BE2C (cell line): ENCODE data around the gene SLC44A1.

ENCODE experiments used
- DNase-seq: peaks from one replicate; pipeline ENCODE4 v3.0.0-alpha.2; 2020
- H3K27me3 ChIP-seq: fragments of 250-450 bp; sonication (Bioruptor Pico); 2 replicates; pipeline ENCODE4 v1.5.1; 2020; ENCODE audit warnings: mild to moderate bottlenecking
- H3K36me3 ChIP-seq: fragments of 250-450 bp; sonication (Bioruptor Pico); 2 replicates; pipeline ENCODE4 v1.5.1; 2020; ENCODE audit warnings: mild to moderate bottlenecking
- H3K4me1 ChIP-seq: fragments of 250-450 bp; sonication (Bioruptor Pico); 2 replicates; pipeline ENCODE4 v1.5.1; 2020
- H3K4me3 ChIP-seq: 2 replicates; pipeline ENCODE4 v1.5.1; 2011; ENCODE audit warnings: low read depth, low read length
- H3K9me3 ChIP-seq: fragments of 250-450 bp; sonication (Bioruptor Pico); 2 replicates; pipeline ENCODE4 v1.5.1; 2020
- TF ChIP-seq, protein P1 (sequence below): IDR thresholded peaks from 2 replicates; pipeline ENCODE4 v1.5.1; 2012; ENCODE audit warnings: mild to moderate bottlenecking, low read depth, low read length

The SLC44A1 gene

DNA sequence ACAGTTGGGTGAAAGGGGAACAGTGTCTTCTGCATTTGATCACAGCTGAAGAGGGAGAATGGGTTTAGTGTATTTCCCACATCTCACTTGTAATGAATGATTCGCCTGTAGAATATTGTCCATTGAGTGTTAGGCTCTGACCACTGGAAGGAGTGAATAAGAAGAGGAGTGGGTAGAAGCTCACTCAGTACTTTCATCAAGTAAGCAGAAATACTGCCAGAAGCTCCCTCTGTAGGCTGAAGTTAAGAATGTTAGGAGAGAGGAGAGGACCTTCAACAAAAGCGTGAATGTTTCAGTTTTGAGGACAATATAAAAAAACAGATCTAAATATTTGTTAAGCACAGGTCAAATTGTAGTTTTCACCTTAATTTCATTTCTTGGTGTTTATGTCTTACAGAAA lies 230.9 kb downstream of the SLC44A1 start:
- no peak for DNase-seq
- TF ChIP-seq, protein P1, sequence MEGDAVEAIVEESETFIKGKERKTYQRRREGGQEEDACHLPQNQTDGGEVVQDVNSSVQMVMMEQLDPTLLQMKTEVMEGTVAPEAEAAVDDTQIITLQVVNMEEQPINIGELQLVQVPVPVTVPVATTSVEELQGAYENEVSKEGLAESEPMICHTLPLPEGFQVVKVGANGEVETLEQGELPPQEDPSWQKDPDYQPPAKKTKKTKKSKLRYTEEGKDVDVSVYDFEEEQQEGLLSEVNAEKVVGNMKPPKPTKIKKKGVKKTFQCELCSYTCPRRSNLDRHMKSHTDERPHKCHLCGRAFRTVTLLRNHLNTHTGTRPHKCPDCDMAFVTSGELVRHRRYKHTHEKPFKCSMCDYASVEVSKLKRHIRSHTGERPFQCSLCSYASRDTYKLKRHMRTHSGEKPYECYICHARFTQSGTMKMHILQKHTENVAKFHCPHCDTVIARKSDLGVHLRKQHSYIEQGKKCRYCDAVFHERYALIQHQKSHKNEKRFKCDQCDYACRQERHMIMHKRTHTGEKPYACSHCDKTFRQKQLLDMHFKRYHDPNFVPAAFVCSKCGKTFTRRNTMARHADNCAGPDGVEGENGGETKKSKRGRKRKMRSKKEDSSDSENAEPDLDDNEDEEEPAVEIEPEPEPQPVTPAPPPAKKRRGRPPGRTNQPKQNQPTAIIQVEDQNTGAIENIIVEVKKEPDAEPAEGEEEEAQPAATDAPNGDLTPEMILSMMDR: peak; percentile 51
- no peaks in the 10 kb centered on the region for H3K9me3 ChIP-seq
- H3K27me3 ChIP-seq: no peaks in the 10 kb centered on the region
- H3K36me3 ChIP-seq: peaks cover 6% of the 10 kb centered on the region; the same call in 1 of the 2 replicates
- H3K4me1 ChIP-seq: no peaks in the 10 kb centered on the region
- no peak overlapping the region for H3K4me3 ChIP-seq

DNA sequence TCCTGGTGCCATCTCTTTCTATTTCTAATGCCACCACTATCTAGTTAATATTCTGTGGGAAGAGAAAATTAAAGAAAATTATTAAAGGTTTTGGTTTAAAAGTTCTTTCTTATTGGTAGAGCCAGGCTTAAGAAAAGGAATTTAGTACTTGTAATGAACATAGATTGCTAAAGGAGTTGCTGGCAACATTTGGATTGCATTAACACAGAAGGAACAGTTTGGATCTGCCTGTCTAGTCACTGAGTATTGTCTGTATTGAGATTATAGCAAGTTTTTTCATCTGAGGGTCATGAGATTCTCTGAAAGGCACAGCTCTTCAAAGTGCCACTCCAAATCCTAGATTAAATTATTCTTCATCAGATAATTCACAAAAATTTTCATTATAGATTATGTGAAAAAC lies 235.4 kb downstream of the SLC44A1 start:
- no peak overlapping the region for H3K4me3 ChIP-seq
- no peaks in the 10 kb centered on the region for H3K4me1 ChIP-seq
- H3K27me3 ChIP-seq: no peaks in the 10 kb centered on the region
- TF ChIP-seq, protein P1: no peak
- H3K9me3 ChIP-seq: no peaks in the 10 kb centered on the region
- no peak for DNase-seq
- no peaks in the 10 kb centered on the region; the same call in 1 of the 2 replicates for H3K36me3 ChIP-seq

DNA sequence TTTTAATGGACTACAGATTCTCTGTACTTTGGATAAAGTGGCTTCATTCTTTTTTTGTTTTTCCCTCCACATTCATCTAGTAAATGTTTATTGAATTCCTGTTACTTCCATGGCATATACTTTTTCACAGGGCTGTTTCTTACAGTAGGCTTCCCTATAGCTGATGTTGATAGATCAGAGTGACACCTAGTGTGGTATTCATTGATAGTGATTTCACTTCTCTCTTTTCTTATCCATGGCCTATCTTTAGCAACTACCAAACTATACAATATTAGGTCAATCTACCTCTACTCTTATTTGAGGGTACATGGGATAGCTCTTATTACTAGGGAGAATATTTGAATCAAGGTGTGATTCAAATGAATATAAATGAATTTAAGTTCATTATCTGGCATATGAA lies 239.2 kb downstream of the SLC44A1 start:
- TF ChIP-seq, protein P1: no peak
- Histone ChIP-seq H3K4me1 (no peaks in the 10 kb centered on the region), H3K36me3 (no peaks in the 10 kb centered on the region; the same call in 1 of the 2 replicates), H3K4me3 (no peak overlapping the region), H3K9me3 (no peaks in the 10 kb centered on the region), H3K27me3 (no peaks in the 10 kb centered on the region)
- no peak for DNase-seq

DNA sequence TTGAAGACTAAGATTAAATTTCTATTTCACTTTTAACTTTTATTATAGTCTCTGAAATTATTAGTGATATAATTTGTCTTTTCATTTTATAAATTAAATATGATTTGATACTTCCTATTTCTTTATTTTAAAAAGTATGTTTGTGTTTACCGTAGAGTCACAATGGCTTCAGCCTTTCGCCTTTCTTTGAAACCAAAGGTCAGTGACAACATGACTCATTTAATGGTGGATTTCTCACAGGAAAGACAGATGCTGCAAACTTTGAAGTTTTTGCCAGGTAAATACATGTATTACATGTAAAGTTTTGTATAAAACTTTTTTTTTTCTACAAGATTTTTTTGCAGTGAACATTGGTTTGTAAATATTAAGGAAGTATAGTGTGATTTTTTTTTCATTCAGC lies 239.8 kb downstream of the SLC44A1 start:
- no peak for DNase-seq
- Histone ChIP-seq H3K36me3 (no peaks in the 10 kb centered on the region), H3K9me3 (no peaks in the 10 kb centered on the region), H3K4me3 (no peak overlapping the region), H3K27me3 (no peaks in the 10 kb centered on the region), H3K4me1 (no peaks in the 10 kb centered on the region)
- TF ChIP-seq, protein P1: no peak

DNA sequence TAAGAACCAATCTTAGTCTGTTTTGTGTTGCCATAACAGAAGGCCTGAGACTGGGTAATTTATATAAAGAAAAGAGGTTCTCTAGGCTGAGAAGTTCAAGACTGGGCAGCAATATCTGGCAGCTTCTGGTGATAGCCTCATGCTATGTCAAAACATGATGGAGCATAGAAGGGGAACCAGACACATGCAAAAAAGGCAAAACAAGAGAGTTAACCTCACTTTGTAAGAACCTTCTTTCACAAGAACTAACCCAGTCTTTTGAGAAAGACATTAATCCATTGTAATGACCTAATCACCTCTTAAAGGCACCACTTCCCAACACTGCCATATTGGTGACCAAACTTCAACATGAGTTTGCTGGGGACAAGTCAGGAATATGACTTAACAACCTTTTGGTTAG lies 240.7 kb downstream of the SLC44A1 start:
- H3K27me3 ChIP-seq: no peaks in the 10 kb centered on the region
- DNase-seq: no peak

More for the DNA sequence above, 240.7 kb downstream of the SLC44A1 start:
- Histone ChIP-seq H3K9me3 (no peaks in the 10 kb centered on the region), H3K4me3 (no peak overlapping the region), H3K36me3 (no peaks in the 10 kb centered on the region), H3K4me1 (no peaks in the 10 kb centered on the region)
- TF ChIP-seq, protein P1: no peak
